ENCODE results near the gene KDM4C. TPM values are rescaled to one million over a fixed set of nuclear protein-coding genes. Genes with fewer than 3 reads are reported as not detected.
A peak's percentile ranks its signal among the peaks of the same experiment; 100 is the strongest.

The KDM4C gene
- total RNA-seq, 2 experiments from 2014 or later: 51.5 to 60.3 TPM

DNA sequence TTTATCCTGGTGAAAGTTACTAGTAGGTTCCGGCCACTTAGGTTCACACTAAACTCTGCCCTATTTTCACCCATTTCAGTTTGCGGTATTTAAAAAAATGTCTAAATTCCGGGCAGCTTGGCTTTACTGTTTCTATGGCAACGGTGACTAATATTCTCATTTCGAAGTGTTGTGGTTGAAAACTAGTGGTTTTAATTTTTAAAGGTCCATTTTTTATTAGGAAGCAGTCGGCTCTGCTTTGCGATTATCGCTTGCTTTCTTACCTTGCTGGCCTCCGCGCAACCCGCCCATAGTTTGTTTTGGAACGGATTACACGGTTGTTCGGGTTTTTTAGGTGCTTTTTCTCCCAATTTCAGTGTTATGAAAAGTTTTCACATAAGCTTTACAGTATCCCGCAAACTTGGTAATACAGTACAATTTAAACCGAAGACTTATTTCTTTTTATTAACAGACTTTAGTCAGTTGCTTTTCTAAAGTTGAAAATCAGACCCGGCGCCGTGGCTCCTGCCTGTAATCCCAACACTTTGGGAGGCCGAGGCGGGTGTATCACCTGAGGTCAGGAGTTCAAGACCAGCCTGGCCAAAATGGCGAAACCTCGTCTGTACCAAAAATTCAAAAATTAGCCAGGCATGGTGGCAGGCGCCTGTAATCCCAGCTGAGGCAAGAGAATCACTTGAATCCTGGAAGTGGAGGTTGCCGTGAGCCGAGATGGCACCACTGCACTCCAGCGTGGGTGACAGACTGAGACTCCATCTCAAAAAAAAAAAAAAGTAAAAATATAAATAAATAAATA lies 1.6 kb downstream of the KDM4C start:
- peaks cover 22% of the 10 kb centered on the region for H3K4me1 ChIP-seq (ENCODE audit: insufficient read depth, low read length, poor library complexity, severe bottlenecking)
- intact Hi-C loops (cut with micrococcal nuclease; ENCODE audit: unreplicated experiment): loop anchor here (5.0 kb wide), 3 partner anchors 57 to 752 kb away; partner anchors contain the start of gene UHRF2
- TF ChIP-seq EZH2phosphoT487 (IDR thresholded peaks at IDR 0.05; ENCODE audit: borderline replicate concordance, low read depth, low read length): no peak
- TF ChIP-seq, protein P1, sequence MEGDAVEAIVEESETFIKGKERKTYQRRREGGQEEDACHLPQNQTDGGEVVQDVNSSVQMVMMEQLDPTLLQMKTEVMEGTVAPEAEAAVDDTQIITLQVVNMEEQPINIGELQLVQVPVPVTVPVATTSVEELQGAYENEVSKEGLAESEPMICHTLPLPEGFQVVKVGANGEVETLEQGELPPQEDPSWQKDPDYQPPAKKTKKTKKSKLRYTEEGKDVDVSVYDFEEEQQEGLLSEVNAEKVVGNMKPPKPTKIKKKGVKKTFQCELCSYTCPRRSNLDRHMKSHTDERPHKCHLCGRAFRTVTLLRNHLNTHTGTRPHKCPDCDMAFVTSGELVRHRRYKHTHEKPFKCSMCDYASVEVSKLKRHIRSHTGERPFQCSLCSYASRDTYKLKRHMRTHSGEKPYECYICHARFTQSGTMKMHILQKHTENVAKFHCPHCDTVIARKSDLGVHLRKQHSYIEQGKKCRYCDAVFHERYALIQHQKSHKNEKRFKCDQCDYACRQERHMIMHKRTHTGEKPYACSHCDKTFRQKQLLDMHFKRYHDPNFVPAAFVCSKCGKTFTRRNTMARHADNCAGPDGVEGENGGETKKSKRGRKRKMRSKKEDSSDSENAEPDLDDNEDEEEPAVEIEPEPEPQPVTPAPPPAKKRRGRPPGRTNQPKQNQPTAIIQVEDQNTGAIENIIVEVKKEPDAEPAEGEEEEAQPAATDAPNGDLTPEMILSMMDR (conservative IDR thresholded peaks at IDR 0.05; ENCODE audit: low read length): no peak
- H2AFZ ChIP-seq (ENCODE audit: low read length): peak overlapping the region; percentile 96; the same call in 1 of the 2 replicates
- H3K9me2 ChIP-seq (ENCODE audit: insufficient read depth, low read length): no peaks in the 10 kb centered on the region
- ChIA-PET POLR2A (interaction anchor here (0.7 to 1.9 kb wide), 6 partner anchors 9 to 738 kb away, joined by 3 to 5 read pairs (median 4); no protein-coding TSS in a partner anchor), CTCF (ENCODE audit: unreplicated experiment) (no interaction called here)
- H3K4me2 ChIP-seq (ENCODE audit: low read length): peak overlapping the region; percentile 87
- TSS peak; percentile 39 for BruUV-seq (replicated peaks)
- peak; percentile 40 for DNase-seq (ENCODE audit: low spot score)
- H3K9me3 ChIP-seq (ENCODE audit: low read length): no peaks in the 10 kb centered on the region
- H3K36me3 ChIP-seq (ENCODE audit: insufficient read depth, low read length): no peaks in the 10 kb centered on the region
- H3K4me3 ChIP-seq (ENCODE audit: low read depth, low read length, poor library complexity, severe bottlenecking): peak overlapping the region; percentile 94
- H3K79me2 ChIP-seq (ENCODE audit: insufficient read depth, low read depth, low read length): peaks cover 54% of the 10 kb centered on the region
- 0 out of 2 replicates have a peak, but pooled peaks cover 12% of the 10 kb centered on the region for H4K20me1 ChIP-seq (ENCODE audit: insufficient read depth, low read length)
- peak overlapping the region; percentile 80 for H3K27ac ChIP-seq (ENCODE audit: low read depth, low read length, poor library complexity, severe bottlenecking)

DNA sequence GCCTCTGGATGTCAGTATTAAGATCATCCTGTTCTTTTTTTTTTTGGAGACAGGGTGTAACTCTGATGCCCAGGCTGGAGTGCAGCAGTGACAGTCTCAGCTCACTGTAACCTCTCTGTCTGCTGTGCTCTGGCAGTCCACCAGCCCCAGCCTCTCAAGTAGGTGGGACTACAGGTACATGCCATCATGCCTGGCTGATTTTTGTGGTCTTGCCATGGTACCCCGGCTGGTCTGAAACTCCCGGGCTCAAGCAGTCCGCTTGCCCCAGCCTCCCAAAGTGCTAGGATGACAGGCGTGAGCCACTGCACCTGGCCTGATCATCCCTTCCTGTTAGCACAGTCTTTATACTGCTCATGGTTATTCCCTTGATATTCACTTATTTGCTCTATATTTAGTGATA lies 3.5 kb downstream of the KDM4C start:
- no TSS peak for BruUV-seq (replicated peaks)
- H3K27ac ChIP-seq (ENCODE audit: low read depth, low read length, poor library complexity, severe bottlenecking): no peak overlapping the region
- 0 out of 2 replicates have a peak, but pooled peaks cover 23% of the 10 kb centered on the region for H4K20me1 ChIP-seq (ENCODE audit: insufficient read depth, low read length)
- H2AFZ ChIP-seq (ENCODE audit: low read length): no peak overlapping the region
- TF ChIP-seq EZH2phosphoT487 (IDR thresholded peaks at IDR 0.05; ENCODE audit: borderline replicate concordance, low read depth, low read length): no peak
- TF ChIP-seq, protein P1 (conservative IDR thresholded peaks at IDR 0.05; ENCODE audit: low read length): no peak
- peaks cover 14% of the 10 kb centered on the region for H3K4me1 ChIP-seq (ENCODE audit: insufficient read depth, low read length, poor library complexity, severe bottlenecking)
- H3K4me2 ChIP-seq (ENCODE audit: low read length): peak overlapping the region; percentile 31; the same call in 1 of the 2 replicates
- H3K36me3 ChIP-seq (ENCODE audit: insufficient read depth, low read length): no peaks in the 10 kb centered on the region
- intact Hi-C loops (cut with micrococcal nuclease; ENCODE audit: unreplicated experiment): no loop called here
- ChIA-PET POLR2A (interaction anchor here (0.7 kb wide), 1 partner anchor 15 kb away, joined by 3 read pairs; no protein-coding TSS in a partner anchor), CTCF (ENCODE audit: unreplicated experiment) (no interaction called here)
- peaks cover 73% of the 10 kb centered on the region for H3K79me2 ChIP-seq (ENCODE audit: insufficient read depth, low read depth, low read length)
- H3K4me3 ChIP-seq (ENCODE audit: low read depth, low read length, poor library complexity, severe bottlenecking): no peak overlapping the region
- no peaks in the 10 kb centered on the region for H3K9me3 ChIP-seq (ENCODE audit: low read length)
- H3K9me2 ChIP-seq (ENCODE audit: insufficient read depth, low read length): no peaks in the 10 kb centered on the region
- DNase-seq (ENCODE audit: low spot score): no peak

DNA sequence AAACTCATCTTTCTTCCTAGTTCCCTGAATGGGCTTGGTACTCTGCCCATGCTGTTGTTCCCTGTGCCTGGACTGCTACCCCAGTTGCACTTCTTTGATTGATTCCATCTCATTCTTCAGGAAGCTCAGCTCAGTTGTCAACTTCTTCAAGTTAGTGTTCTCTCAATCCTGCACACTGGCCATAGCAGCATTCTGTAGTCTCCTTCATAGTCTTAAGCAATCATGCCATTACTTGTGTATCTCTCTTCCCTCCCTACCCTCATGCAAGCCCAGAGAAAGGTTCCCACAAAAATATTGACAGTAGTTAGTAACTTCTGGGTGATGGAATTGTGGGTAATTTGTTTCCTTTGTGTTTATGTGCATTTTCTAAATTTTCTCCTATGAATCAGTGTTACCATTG lies 5.5 kb downstream of the KDM4C start:
- BruUV-seq (replicated peaks): no TSS peak
- H3K27ac ChIP-seq (ENCODE audit: low read depth, low read length, poor library complexity, severe bottlenecking): no peak overlapping the region
- POLR2A ChIA-PET: interaction anchor here (0.6 to 1.9 kb wide), 3 partner anchors 17 to 1326 kb away, joined by 3 to 8 read pairs (median 3); no protein-coding TSS in a partner anchor
- no peaks in the 10 kb centered on the region for H3K9me3 ChIP-seq (ENCODE audit: low read length)
- peaks cover 9% of the 10 kb centered on the region for H3K4me1 ChIP-seq (ENCODE audit: insufficient read depth, low read length, poor library complexity, severe bottlenecking)
- H3K79me2 ChIP-seq (ENCODE audit: insufficient read depth, low read depth, low read length): peaks cover 84% of the 10 kb centered on the region
- DNase-seq (ENCODE audit: low spot score): no peak
- no peaks in the 10 kb centered on the region for H3K9me2 ChIP-seq (ENCODE audit: insufficient read depth, low read length)
- intact Hi-C loops (cut with micrococcal nuclease; ENCODE audit: unreplicated experiment): no loop called here
- no peak overlapping the region for H2AFZ ChIP-seq (ENCODE audit: low read length)
- no peak overlapping the region for H3K4me2 ChIP-seq (ENCODE audit: low read length)
- CTCF ChIA-PET (ENCODE audit: unreplicated experiment): no interaction called here
- H3K36me3 ChIP-seq (ENCODE audit: insufficient read depth, low read length): no peaks in the 10 kb centered on the region
- no peak overlapping the region for H3K4me3 ChIP-seq (ENCODE audit: low read depth, low read length, poor library complexity, severe bottlenecking)
- no peak for TF ChIP-seq EZH2phosphoT487 (IDR thresholded peaks at IDR 0.05; ENCODE audit: borderline replicate concordance, low read depth, low read length)
- TF ChIP-seq, protein P1 (conservative IDR thresholded peaks at IDR 0.05; ENCODE audit: low read length): no peak
- H4K20me1 ChIP-seq (ENCODE audit: insufficient read depth, low read length): 0 out of 2 replicates have a peak, but pooled peaks cover 23% of the 10 kb centered on the region
